ENCODE data around the gene PDE9A.

Gene PDE9A

GRCh38 chr21:42688226-42688840 lies 34.9 kb downstream of the PDE9A start:
- DNase-seq (ENCODE audit: low read depth, low spot score) = no peak

GRCh38 chr21:42688841-42689371 lies 35.5 kb downstream of the PDE9A start:
- DNase-seq (ENCODE audit: low read depth, low spot score) = no peak

- no peak for DNase-seq (ENCODE audit: low read depth, low spot score)
These were observed 37.2 kb downstream of the PDE9A start for GRCh38 chr21:42690586-42690985.

GRCh38 chr21:42691901-42692559 lies 38.6 kb downstream of the PDE9A start:
- DNase-seq (ENCODE audit: low read depth, low spot score) = no peak

GRCh38 chr21:42692688-42693087 lies 39.3 kb downstream of the PDE9A start:
- no peak for DNase-seq (ENCODE audit: low read depth, low spot score)

- DNase-seq (ENCODE audit: low read depth, low spot score) = no peak
These were observed 41.6 kb downstream of the PDE9A start for GRCh38 chr21:42694751-42695696.

- DNase-seq (ENCODE audit: low read depth, low spot score) = no peak
These were observed 42.4 kb downstream of the PDE9A start for GRCh38 chr21:42695697-42696380.

- no peak for DNase-seq (ENCODE audit: low read depth, low spot score)
These were observed 43.1 kb downstream of the PDE9A start for GRCh38 chr21:42696501-42697040.

GRCh38 chr21:42698733-42699132 lies 45.3 kb downstream of the PDE9A start:
- no peak for DNase-seq (ENCODE audit: low read depth, low spot score)

- DNase-seq (ENCODE audit: low read depth, low spot score) = no peak
These were observed 45.8 kb downstream of the PDE9A start for GRCh38 chr21:42699196-42699595.

GRCh38 chr21:42701706-42702456 lies 48.5 kb downstream of the PDE9A start:
- DNase-seq (ENCODE audit: low read depth, low spot score) = no peak

- no peak for DNase-seq (ENCODE audit: low read depth, low spot score)
These were observed 49.3 kb downstream of the PDE9A start for GRCh38 chr21:42702720-42703119.

- no peak for DNase-seq (ENCODE audit: low read depth, low spot score)
These were observed 49.9 kb downstream of the PDE9A start for GRCh38 chr21:42703136-42703908.

GRCh38 chr21:42703965-42704364 lies 50.5 kb downstream of the PDE9A start:
- no peak for DNase-seq (ENCODE audit: low read depth, low spot score)

GRCh38 chr21:42704861-42705260 lies 51.4 kb downstream of the PDE9A start:
- DNase-seq (ENCODE audit: low read depth, low spot score) = no peak

GRCh38 chr21:42705346-42705745 lies 51.9 kb downstream of the PDE9A start:
- no peak for DNase-seq (ENCODE audit: low read depth, low spot score)

- DNase-seq (ENCODE audit: low read depth, low spot score) = no peak
These were observed 52.4 kb downstream of the PDE9A start for GRCh38 chr21:42705746-42706374.

GRCh38 chr21:42706765-42707164 lies 53.3 kb downstream of the PDE9A start:
- DNase-seq (ENCODE audit: low read depth, low spot score) = no peak

GRCh38 chr21:42707207-42707830 lies 53.9 kb downstream of the PDE9A start:
- DNase-seq (ENCODE audit: low read depth, low spot score) = no peak
